HUES64 (cell line): Measurements from ENCODE around the gene ANTXR2.

Source experiments
- H3K27ac ChIP-seq: 2 replicates; pipeline ENCODE4 v1.7.0; 2013; ENCODE audit warnings: low read depth, low read length, inconsistent platforms
- H3K27me3 ChIP-seq: 2 replicates; pipeline ENCODE4 v1.6.1; 2013; ENCODE audit warnings: mild to moderate bottlenecking, low read length; ENCODE audit not compliant: insufficient read depth
- H3K36me3 ChIP-seq: 2 replicates; pipeline ENCODE4 v1.6.1; 2013; ENCODE audit warnings: mild to moderate bottlenecking, low read length; ENCODE audit not compliant: insufficient read depth
- H3K4me1 ChIP-seq: 2 replicates; pipeline ENCODE4 v1.6.1; 2013; ENCODE audit warnings: mild to moderate bottlenecking, low read length, moderate library complexity; ENCODE audit not compliant: insufficient read depth
- H3K4me3 ChIP-seq: 2 replicates; pipeline ENCODE4 v1.5.1; 2013; ENCODE audit warnings: mild to moderate bottlenecking, low read length, moderate library complexity
- H3K9ac ChIP-seq: 2 replicates; pipeline ENCODE4 v1.6.1; 2013; ENCODE audit warnings: mild to moderate bottlenecking, low read depth, low read length
- H3K9me3 ChIP-seq: 2 replicates; pipeline ENCODE4 v1.6.1; 2013; ENCODE audit warnings: low read depth, low read length; ENCODE audit not compliant: insufficient read depth
- WGBS: fragments of 150-250, 120-280 bp; methylation state at CpG from one replicate; pipeline ENCODE4 v1.1.7; 2013; ENCODE audit warnings: missing lambda C conversion rate; 5-methylcytosine and 5-hydroxymethylcytosine counted together

ANTXR2 gene

DNA sequence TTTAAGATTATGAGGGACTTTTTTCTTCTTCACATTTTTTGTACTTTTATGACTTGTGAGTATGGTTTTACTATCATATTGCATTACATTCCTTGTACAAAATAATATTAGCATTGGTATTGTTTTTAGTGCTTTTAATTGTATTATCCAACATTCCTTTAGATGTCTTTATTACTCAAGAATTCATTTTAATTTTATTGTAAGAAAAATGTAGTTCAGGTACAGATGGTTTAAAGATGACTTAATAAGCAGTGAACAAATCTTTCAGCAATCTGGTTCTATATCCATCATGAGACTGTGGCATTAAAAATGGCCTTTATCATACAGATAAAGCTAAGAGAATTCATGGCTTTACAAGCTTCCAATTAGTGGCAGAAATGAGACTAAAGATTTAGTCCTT, 191.6 kb downstream of the ANTXR2 start:
- no peaks in the 10 kb centered on the region for H3K9me3 ChIP-seq
- H3K36me3 ChIP-seq, result no peaks in the 10 kb centered on the region
- no peaks in the 10 kb centered on the region for H3K27me3 ChIP-seq
- H3K9ac ChIP-seq, result no peak overlapping the region
- H3K27ac ChIP-seq, result no peak overlapping the region
- H3K4me3 ChIP-seq, result no peak overlapping the region
- H3K4me1 ChIP-seq, result no peaks in the 10 kb centered on the region

- H3K4me1 ChIP-seq, result no peaks in the 10 kb centered on the region
- H3K9me3 ChIP-seq, result no peaks in the 10 kb centered on the region
- H3K27me3 ChIP-seq, result no peaks in the 10 kb centered on the region
- no peaks in the 10 kb centered on the region for H3K36me3 ChIP-seq
- no peak overlapping the region for H3K9ac ChIP-seq
- H3K4me3 ChIP-seq, result no peak overlapping the region
- H3K27ac ChIP-seq, result no peak overlapping the region
These were observed 195.5 kb downstream of the ANTXR2 start for GRCh38 chr4:79877511-79877910.

- no peaks in the 10 kb centered on the region for H3K4me1 ChIP-seq
- H3K9me3 ChIP-seq, result no peaks in the 10 kb centered on the region
- no peak overlapping the region for H3K9ac ChIP-seq
- H3K4me3 ChIP-seq, result no peak overlapping the region
- 91% methylated on average over 4 of the region's 4 CpGs for WGBS
- H3K36me3 ChIP-seq, result no peaks in the 10 kb centered on the region
- H3K27me3 ChIP-seq, result no peaks in the 10 kb centered on the region
- H3K27ac ChIP-seq, result no peak overlapping the region
These were observed 197.6 kb downstream of the ANTXR2 start for GRCh38 chr4:79875344-79875899.

DNA sequence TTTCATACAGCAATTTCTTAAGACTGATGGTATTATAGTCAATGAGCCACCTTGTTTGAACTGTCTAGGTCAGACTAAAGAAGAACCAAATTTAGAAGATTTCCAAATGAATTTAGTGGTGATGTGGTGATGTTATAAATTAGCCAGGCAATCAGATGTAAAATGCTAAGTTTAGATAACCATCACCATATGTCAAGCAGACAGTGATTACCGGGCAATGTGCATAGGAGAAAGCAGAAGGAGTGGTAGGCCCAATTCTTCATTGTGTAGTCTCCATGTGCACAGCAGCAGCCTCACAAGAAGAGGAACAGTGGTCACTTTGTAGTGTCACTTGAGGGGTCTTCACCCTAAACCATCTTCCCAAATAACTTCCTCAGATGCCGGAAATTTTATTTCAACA, 198.8 kb downstream of the ANTXR2 start:
- H3K27me3 ChIP-seq, result no peaks in the 10 kb centered on the region
- no peaks in the 10 kb centered on the region for H3K9me3 ChIP-seq
- no peak overlapping the region for H3K9ac ChIP-seq
- 75% methylated on average over 1 of the region's 2 CpGs for WGBS
- H3K4me1 ChIP-seq, result no peaks in the 10 kb centered on the region
- no peaks in the 10 kb centered on the region for H3K36me3 ChIP-seq
- H3K4me3 ChIP-seq, result no peak overlapping the region
- H3K27ac ChIP-seq, result no peak overlapping the region

DNA sequence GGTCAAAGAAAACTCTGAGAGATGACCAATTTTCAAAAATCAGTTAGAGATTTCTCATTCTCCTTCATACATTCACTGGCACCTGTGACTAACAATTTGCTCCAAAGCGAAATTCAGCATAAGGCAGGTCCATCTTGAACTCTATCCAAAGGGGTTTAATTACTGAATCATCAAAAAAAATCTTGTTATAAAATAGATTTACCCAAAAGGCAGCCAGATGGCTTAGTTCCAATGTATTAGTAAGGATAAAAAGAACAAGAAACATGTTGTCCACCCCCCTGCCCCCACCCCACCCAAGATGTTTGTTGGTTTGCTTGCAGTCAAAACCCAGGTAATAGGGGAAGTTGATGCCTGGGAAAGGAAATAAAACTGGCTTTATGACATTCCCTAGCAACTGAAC, 200.3 kb downstream of the ANTXR2 start:
- Histone ChIP-seq H3K4me1 (no peaks in the 10 kb centered on the region), H3K27me3 (no peaks in the 10 kb centered on the region), H3K9ac (no peak overlapping the region), H3K36me3 (no peaks in the 10 kb centered on the region), H3K4me3 (no peak overlapping the region), H3K9me3 (no peaks in the 10 kb centered on the region), H3K27ac (no peak overlapping the region)
- WGBS, result 82% methylated on average over 1 of the region's 1 CpG

DNA sequence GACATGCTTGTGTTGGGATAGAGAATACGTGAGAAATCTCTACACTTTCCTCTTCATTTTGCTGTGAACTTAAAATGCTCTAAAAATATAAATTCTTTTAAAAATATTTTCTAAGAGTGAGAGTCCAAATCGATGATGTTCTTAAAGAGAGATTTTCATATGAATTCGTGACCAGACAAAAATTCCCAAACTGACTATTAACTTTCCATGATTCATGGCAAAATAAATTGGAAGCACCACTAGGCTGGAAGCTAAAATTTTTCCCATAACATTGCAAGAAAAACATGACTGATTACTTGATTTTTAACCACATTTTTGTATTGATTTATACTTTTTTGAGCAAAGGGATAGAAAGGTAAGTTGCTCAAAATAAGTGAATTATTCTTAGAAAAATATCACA, 201.1 kb downstream of the ANTXR2 start:
- no peaks in the 10 kb centered on the region for H3K4me1 ChIP-seq
- 88% methylated on average over 2 of the region's 3 CpGs for WGBS
- no peak overlapping the region for H3K4me3 ChIP-seq
- no peaks in the 10 kb centered on the region for H3K27me3 ChIP-seq
- H3K9me3 ChIP-seq, result no peaks in the 10 kb centered on the region
- H3K27ac ChIP-seq, result no peak overlapping the region
- H3K36me3 ChIP-seq, result no peaks in the 10 kb centered on the region
- no peak overlapping the region for H3K9ac ChIP-seq

DNA sequence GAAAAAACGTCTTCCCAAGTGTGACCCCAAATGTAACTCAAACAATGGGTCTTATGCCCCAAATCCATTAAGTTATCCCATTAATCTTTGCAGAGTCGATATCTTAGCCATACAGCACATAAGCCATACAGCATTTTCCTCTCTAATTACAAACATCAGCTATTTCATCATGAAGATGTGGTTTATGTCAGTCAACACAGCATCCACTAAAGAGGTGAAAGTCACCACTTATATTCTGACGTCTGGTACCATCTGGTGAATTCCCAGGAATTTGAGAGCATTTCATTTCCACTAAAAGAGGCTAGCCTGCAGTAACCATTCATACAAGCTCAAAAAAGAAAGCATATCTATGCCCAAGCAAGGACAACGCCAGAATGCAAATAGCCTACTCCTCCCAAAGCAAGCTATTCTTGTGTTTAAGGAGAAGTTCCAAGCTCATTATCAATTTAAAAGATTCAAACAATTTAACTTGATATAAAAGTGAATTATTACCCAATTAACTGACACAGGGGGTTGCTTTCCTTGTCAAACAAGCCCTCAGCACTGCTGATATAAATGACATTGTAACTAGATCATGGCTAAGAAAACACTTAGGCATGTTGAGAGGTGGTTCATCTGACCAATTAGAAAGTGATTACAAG, 203.3 kb downstream of the ANTXR2 start:
- H3K4me3 ChIP-seq, result no peak overlapping the region
- H3K9ac ChIP-seq, result no peak overlapping the region
- H3K27me3 ChIP-seq, result no peaks in the 10 kb centered on the region
- 88% methylated on average over 3 of the region's 4 CpGs for WGBS
- H3K9me3 ChIP-seq, result no peaks in the 10 kb centered on the region
- H3K4me1 ChIP-seq, result no peaks in the 10 kb centered on the region; the same call in 1 of the 2 replicates
- H3K36me3 ChIP-seq, result no peaks in the 10 kb centered on the region
- no peak overlapping the region for H3K27ac ChIP-seq

GRCh38 chr4:79865201-79865597, 207.8 kb downstream of the ANTXR2 start:
- Histone ChIP-seq H3K4me1 (no peaks in the 10 kb centered on the region; the same call in 1 of the 2 replicates), H3K36me3 (no peaks in the 10 kb centered on the region), H3K9me3 (no peaks in the 10 kb centered on the region), H3K4me3 (no peak overlapping the region), H3K27ac (no peak overlapping the region), H3K27me3 (no peaks in the 10 kb centered on the region), H3K9ac (no peak overlapping the region)
- WGBS, result 61% methylated on average over 2 of the region's 2 CpGs

DNA sequence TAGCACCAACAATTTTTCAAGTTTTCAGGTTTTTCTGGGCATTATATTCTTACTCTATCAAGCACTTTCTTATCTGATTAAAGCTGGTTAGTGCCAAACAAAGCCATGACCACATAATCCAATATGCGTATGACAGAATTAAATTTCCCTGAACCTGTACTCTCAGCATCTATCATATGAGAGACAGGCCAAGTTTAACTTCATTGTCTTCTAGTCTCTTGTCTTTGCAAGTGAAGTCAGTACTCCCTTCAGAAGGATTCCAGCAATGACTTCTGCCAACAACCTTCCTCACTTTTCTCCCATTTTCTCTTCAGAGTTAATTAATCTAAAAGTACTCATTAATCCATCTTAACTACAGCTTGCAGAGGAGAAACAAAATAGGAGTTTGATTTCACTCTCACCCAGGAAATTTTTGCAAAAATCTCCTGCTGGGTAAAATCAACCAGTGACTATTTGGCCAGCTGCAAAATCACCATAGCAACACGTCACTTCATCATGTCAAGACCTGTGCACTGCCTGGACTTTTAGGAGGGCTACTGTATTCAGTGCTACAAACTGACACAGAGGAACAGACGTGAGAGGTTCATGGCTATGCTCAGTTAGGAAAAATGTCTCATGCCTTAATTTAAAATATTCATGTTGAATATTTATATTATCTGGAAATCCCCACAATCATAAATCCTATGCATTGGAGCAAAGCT, 208.4 kb downstream of the ANTXR2 start:
- Histone ChIP-seq H3K9ac (no peak overlapping the region), H3K36me3 (no peaks in the 10 kb centered on the region), H3K27me3 (no peaks in the 10 kb centered on the region), H3K27ac (no peak overlapping the region), H3K9me3 (no peaks in the 10 kb centered on the region), H3K4me3 (no peak overlapping the region), H3K4me1 (no peaks in the 10 kb centered on the region; the same call in 1 of the 2 replicates)
- 91% methylated on average over 3 of the region's 3 CpGs for WGBS

GRCh38 chr4:79863333-79863732, 209.7 kb downstream of the ANTXR2 start:
- Histone ChIP-seq H3K4me1 (no peaks in the 10 kb centered on the region; the same call in 1 of the 2 replicates), H3K27me3 (no peaks in the 10 kb centered on the region), H3K36me3 (no peaks in the 10 kb centered on the region), H3K9ac (no peak overlapping the region), H3K9me3 (no peaks in the 10 kb centered on the region), H3K4me3 (no peak overlapping the region), H3K27ac (no peak overlapping the region)
- WGBS, result 96% methylated on average over 3 of the region's 3 CpGs

DNA sequence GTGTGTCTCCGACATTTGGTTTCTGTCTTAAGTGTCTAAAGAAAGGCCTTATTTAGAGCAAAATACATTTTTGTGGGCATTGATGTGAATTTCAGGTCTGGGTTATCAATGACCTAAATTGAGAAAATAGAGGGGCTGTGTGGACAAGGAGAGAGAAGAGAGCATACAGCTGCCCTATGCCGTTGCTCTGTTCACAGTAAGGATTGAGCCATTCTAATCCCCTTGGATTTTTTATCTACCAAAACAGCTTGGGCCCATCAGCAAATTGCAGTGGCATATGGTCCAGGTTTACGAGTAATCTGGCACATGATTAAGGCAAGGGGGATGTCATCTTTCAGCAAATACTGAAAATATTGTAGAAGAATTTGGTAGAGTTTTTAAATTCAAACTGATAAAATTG, 210.2 kb downstream of the ANTXR2 start:
- no peak overlapping the region for H3K4me3 ChIP-seq
- no peak overlapping the region for H3K9ac ChIP-seq
- no peaks in the 10 kb centered on the region for H3K27me3 ChIP-seq
- WGBS, result 92% methylated on average over 3 of the region's 3 CpGs
- no peaks in the 10 kb centered on the region for H3K36me3 ChIP-seq
- no peaks in the 10 kb centered on the region for H3K9me3 ChIP-seq
- no peak overlapping the region for H3K27ac ChIP-seq
- H3K4me1 ChIP-seq, result no peaks in the 10 kb centered on the region; the same call in 1 of the 2 replicates
